H1 (cell line): ENCODE results near the gene BTRC. TPM values are rescaled to one million over a fixed set of nuclear protein-coding genes. Genes with fewer than 3 reads are reported as not detected.

Experiments
- CTCF ChIA-PET: fragments of 300-600 bp; sonication (Branson Sonifier 250); formaldehyde crosslinking; loops from one replicate; lab custom pipeline; 2021; ENCODE audit not compliant: partially characterized antibody; lab: Charles Lee
- POLR2A ChIA-PET: fragments of 300-600 bp; sonication (Branson Sonifier 250); formaldehyde crosslinking; loops from one replicate; lab custom pipeline; 2021; ENCODE audit warnings: inconsistent platforms; ENCODE audit not compliant: partially characterized antibody; lab: Charles Lee
- DNase-seq, 2 experiments: peaks; one replicate each; pipeline versions ENCODE4 v3.0.0 to v3.0.0-alpha.2; 2010 to 2022; ENCODE audit warnings: low spot score in 2 of 2, low read depth in 1 of 2, mixed read lengths in 1 of 2
- FAIRE-seq: peaks from 2 replicates; lab custom pipeline; 2011; peaks lifted over from hg19 to GRCh38; lab: Jason Lieb, UNC
- H2AFZ ChIP-seq: 2 replicates; pipeline ENCODE4 v1.8.1; 2012; ENCODE audit warnings: low read length, inconsistent platforms
- H2AK5ac ChIP-seq: 2 replicates; pipeline ENCODE4 v1.6.1; 2013; ENCODE audit warnings: low read depth, low read length
- H2BK120ac ChIP-seq: replicated peaks from 2 replicates; pipeline ENCODE3; 2013; ENCODE audit warnings: low read depth, low read length, inconsistent platforms
- H2BK12ac ChIP-seq: 2 replicates; pipeline ENCODE4 v1.6.1; 2013; ENCODE audit warnings: low read depth, low read length
- H2BK15ac ChIP-seq: 2 replicates; pipeline ENCODE4 v1.6.1; 2013; ENCODE audit warnings: low read length
- H2BK20ac ChIP-seq: 2 replicates; pipeline ENCODE4 v1.6.1; 2013; ENCODE audit warnings: low read length
- H2BK5ac ChIP-seq: 2 replicates; pipeline ENCODE4 v1.6.1; 2013; ENCODE audit warnings: low read depth, low read length
- H3K14ac ChIP-seq: 2 replicates; pipeline ENCODE4 v1.6.1; 2013; ENCODE audit warnings: inconsistent platforms; ENCODE audit not compliant: insufficient read length
- H3K18ac ChIP-seq: 2 replicates; pipeline ENCODE4 v1.6.1; 2013; ENCODE audit warnings: low read length; ENCODE audit errors: extremely low read depth
- H3K23ac ChIP-seq: 2 replicates; pipeline ENCODE4 v1.6.1; 2013; ENCODE audit warnings: inconsistent platforms; ENCODE audit not compliant: insufficient read length
- H3K23me2 ChIP-seq: 2 replicates; pipeline ENCODE4 v1.6.1; 2013; ENCODE audit warnings: low read depth, low read length
- H3K27ac ChIP-seq: 2 replicates; pipeline ENCODE4 v1.6.1; 2011; ENCODE audit warnings: low read depth, low read length, inconsistent platforms
- H3K27me3 ChIP-seq, 4 experiments: replicated peaks in 1 of 4; 1 replicate in 1 of 4; 2 replicates in 3 of 4; pipeline versions ENCODE4 v1.6.1 to v1.8.1; 2011 to 2013; ENCODE audit warnings: low read length in 3 of 4, mild to moderate bottlenecking in 3 of 4, inconsistent platforms in 2 of 4, mixed read lengths in 2 of 4, moderate library complexity in 1 of 4; ENCODE audit not compliant: control insufficient read depth in 3 of 4, insufficient read depth in 3 of 4; ENCODE audit errors: extremely low read depth in 1 of 4
- H3K36me3 ChIP-seq, 4 experiments: 2 replicates each; pipeline versions ENCODE4 v1.6.1 to v1.8.1; 2011 to 2013; ENCODE audit warnings: mild to moderate bottlenecking in 4 of 4, low read length in 3 of 4, moderate library complexity in 2 of 4, control low read depth in 1 of 4, inconsistent platforms in 1 of 4; ENCODE audit not compliant: insufficient read depth in 4 of 4, control insufficient read depth in 2 of 4
- H3K4ac ChIP-seq: replicated peaks from 2 replicates; pipeline ENCODE3; 2013; ENCODE audit warnings: low read length, low read depth, mixed read lengths, inconsistent platforms; ENCODE audit not compliant: insufficient read length
- H3K4me1 ChIP-seq, 4 experiments: replicated peaks in 1 of 4; 1 replicate in 1 of 4; 2 replicates in 3 of 4; pipeline versions ENCODE4 v1.6.1 to v1.8.1; 2011 to 2013; ENCODE audit warnings: low read length in 3 of 4, inconsistent platforms in 2 of 4, mixed read lengths in 1 of 4; ENCODE audit not compliant: insufficient read depth in 4 of 4, control insufficient read depth in 3 of 4
- H3K4me2 ChIP-seq, 2 experiments: 2 replicates each; pipeline versions ENCODE4 v1.6.1 to v1.8.1; 2011 to 2013; ENCODE audit warnings: low read depth in 2 of 2, low read length in 2 of 2, control low read depth in 1 of 2, inconsistent platforms in 1 of 2, mild to moderate bottlenecking in 1 of 2; ENCODE audit not compliant: insufficient read depth in 1 of 2
- H3K4me3 ChIP-seq, 4 experiments: fragments of 200-600, 300-600 bp in 1 of 4; sonication (generic), shearing (Covaris generic), sonication (Bioruptor Twin) in 1 of 4; 2 replicates each; pipeline versions ENCODE4 v1.5.1 to v1.8.1; 2011 to 2016; ENCODE audit warnings: low read length in 4 of 4, low read depth in 3 of 4, control low read depth in 2 of 4, inconsistent platforms in 2 of 4, mild to moderate bottlenecking in 2 of 4, mixed read lengths in 1 of 4, moderate library complexity in 1 of 4; ENCODE audit not compliant: insufficient read depth in 2 of 4; ENCODE audit errors: extremely low read depth in 1 of 4
- H3K56ac ChIP-seq: replicated peaks from 2 replicates; pipeline ENCODE3; 2013; ENCODE audit warnings: low read depth, mild to moderate bottlenecking, mixed read lengths, low read length, inconsistent platforms; ENCODE audit not compliant: insufficient read length
- H3K79me1 ChIP-seq: 2 replicates; pipeline ENCODE4 v1.6.1; 2013; ENCODE audit warnings: low read depth, low read length, control low read depth
- H3K79me2 ChIP-seq, 2 experiments: 2 replicates each; pipeline versions ENCODE4 v1.6.1 to v1.8.1; 2012 to 2013; ENCODE audit warnings: low read length in 2 of 2, mild to moderate bottlenecking in 2 of 2, inconsistent platforms in 1 of 2; ENCODE audit not compliant: insufficient read depth in 2 of 2, control insufficient read depth in 1 of 2
- H3K9ac ChIP-seq, 4 experiments: replicated peaks in 1 of 4; 1 replicate in 1 of 4; 2 replicates in 3 of 4; pipeline versions ENCODE4 v1.6.1 to v1.8.1; 2011 to 2013; ENCODE audit warnings: low read depth in 3 of 4, low read length in 3 of 4, control low read depth in 2 of 4, mild to moderate bottlenecking in 2 of 4, moderate library complexity in 2 of 4, inconsistent platforms in 1 of 4; ENCODE audit errors: extremely low read depth in 1 of 4
- H3K9me3 ChIP-seq, 2 experiments: 2 replicates each; pipeline versions ENCODE4 v1.6.1 to v1.8.1; 2012 to 2013; ENCODE audit warnings: mild to moderate bottlenecking in 2 of 2, moderate library complexity in 2 of 2, control low read depth in 1 of 2, inconsistent platforms in 1 of 2, low read depth in 1 of 2, low read length in 1 of 2, mixed read lengths in 1 of 2; ENCODE audit not compliant: insufficient read depth in 2 of 2
- H4K20me1 ChIP-seq, 2 experiments: replicated peaks in 1 of 2; 2 replicates each; pipeline versions ENCODE3 to v1.8.1; 2011 to 2013; ENCODE audit warnings: inconsistent platforms in 2 of 2, low read length in 2 of 2, mild to moderate bottlenecking in 1 of 2; ENCODE audit not compliant: insufficient read depth in 2 of 2, control insufficient read depth in 1 of 2
- H4K5ac ChIP-seq: 2 replicates; pipeline ENCODE4 v1.6.1; 2013; ENCODE audit warnings: low read length, low read depth, mixed read lengths, inconsistent platforms; ENCODE audit not compliant: insufficient read length
- H4K8ac ChIP-seq: 2 replicates; pipeline ENCODE4 v1.8.0; 2013; ENCODE audit warnings: mild to moderate bottlenecking, moderate library complexity, low read length, inconsistent platforms; ENCODE audit not compliant: insufficient read depth; ENCODE audit errors: extremely low read depth
- H4K91ac ChIP-seq: replicated peaks from 2 replicates; pipeline ENCODE3; 2013; ENCODE audit warnings: low read length, mixed read lengths, inconsistent platforms; ENCODE audit not compliant: insufficient read length
- CHD2 ChIP-seq: IDR thresholded peaks from 2 replicates; pipeline ENCODE4 v1.6.1; 2012; ENCODE audit warnings: low read length, improper control_type of control experiment
- GTF2F1 ChIP-seq: IDR thresholded peaks from 2 replicates; pipeline ENCODE4 v1.6.1; 2012; ENCODE audit warnings: low read depth, low read length, improper control_type of control experiment, borderline replicate concordance
- HDAC6 ChIP-seq: IDR thresholded peaks from one replicate; pipeline ENCODE4 v1.7.1; 2012; ENCODE audit warnings: low read depth, mild to moderate bottlenecking, inconsistent platforms, low read length, moderate library complexity
- RAD21 ChIP-seq, 2 experiments: IDR thresholded peaks in 1 of 2; conservative IDR thresholded peaks in 1 of 2; 2 replicates each; pipeline ENCODE4 v1.6.1; 2011; ENCODE audit warnings: low read depth in 2 of 2, low read length in 2 of 2, improper control_type of control experiment in 1 of 2, inconsistent platforms in 1 of 2, mild to moderate bottlenecking in 1 of 2, moderate library complexity in 1 of 2
- SAP30 ChIP-seq: fragments of 300-600 bp; sonication (generic); IDR thresholded peaks from 2 replicates; pipeline ENCODE4 v1.7.1; 2012; ENCODE audit warnings: low read length, moderate library complexity, mild to moderate bottlenecking, inconsistent platforms; ENCODE audit not compliant: insufficient read depth, insufficient replicate concordance
- SIN3A ChIP-seq, 2 experiments: IDR thresholded peaks in 1 of 2; conservative IDR thresholded peaks in 1 of 2; 2 replicates each; pipeline ENCODE4 v1.6.1; 2011 to 2012; ENCODE audit warnings: low read length in 2 of 2, improper control_type of control experiment in 1 of 2, low read depth in 1 of 2, mild to moderate bottlenecking in 1 of 2
- SIX5 ChIP-seq: IDR thresholded peaks from 2 replicates; pipeline ENCODE4 v1.6.1; 2011; ENCODE audit warnings: mild to moderate bottlenecking, low read depth, low read length
- SP4 ChIP-seq: IDR thresholded peaks from 2 replicates; pipeline ENCODE4 v1.6.1; 2012; ENCODE audit warnings: low read length, inconsistent platforms
- SUZ12 ChIP-seq: fragments of 200-600 bp; sonication (generic); IDR thresholded peaks from 2 replicates; pipeline ENCODE4 v1.6.1; 2012; ENCODE audit warnings: mild to moderate bottlenecking, inconsistent platforms, low read length, moderate library complexity, mixed read lengths
- TAF1 ChIP-seq: IDR thresholded peaks from 2 replicates; pipeline ENCODE4 v1.6.1; 2011; ENCODE audit warnings: mild to moderate bottlenecking, low read depth, low read length
- TAF7 ChIP-seq: optimal IDR thresholded peaks from 2 replicates; pipeline ENCODE3; 2011; ENCODE audit warnings: low read depth, mild to moderate bottlenecking, inconsistent platforms, low read length, moderate library complexity, borderline replicate concordance
- ZNF274 ChIP-seq: IDR thresholded peaks from 2 replicates; pipeline ENCODE4 v1.7.0; 2012; ENCODE audit warnings: low read length, borderline replicate concordance; ENCODE audit errors: extremely low read depth
- whole genome bisulfite sequencing, 2 experiments: shearing (Covaris generic) in 1 of 2; methylation state at CpG; one replicate each; pipeline versions ENCODE4 v1.1.6 to v1.1.7; 2013 to 2015; ENCODE audit warnings: low lambda C conversion rate in 2 of 2, mixed read lengths in 2 of 2, inconsistent platforms in 1 of 2, low coverage in 1 of 2, missing lambda C conversion rate in 1 of 2; ENCODE audit not compliant: insufficient replicate concordance in 2 of 2, insufficient coverage in 1 of 2, insufficient read length in 1 of 2; ENCODE audit errors: extremely low coverage in 1 of 2, missing lambda C conversion rate in 1 of 2; 5-methylcytosine and 5-hydroxymethylcytosine counted together
- polyA plus RNA-seq, 7 experiments: library from polyadenylated mRNA; depleted of rRNA in 3 of 7; stranded (reverse) in 5 of 7; unstranded in 2 of 7; fragments of >200 nt in 5 of 7; fragments of 200-250 nt in 2 of 7; gene quantifications; 1 replicate in 5 of 7; 2 replicates in 1 of 7; 4 replicates in 1 of 7; pipeline versions ENCODE4 v1.2.1 to v1.2.3, GENCODE V29; 2011 to 2013; ENCODE audit warnings: missing spikeins in 2 of 7, mixed read lengths in 2 of 7
- total RNA-seq: library from RNA; stranded (reverse); fragmentation: NEBNext Ultra II Directional; extraction: Animal tissue kit (Norgen Biotek cat#: 25700); gene quantifications from 2 replicates; pipeline ENCODE4 v1.2.1, GENCODE V29; 2021

Gene BTRC
- total and polyA plus RNA-seq, 2 of the 8 experiments (the other 6 are each of a cell fraction or from before 2014, with no cell fraction given) = 9.9 to 24.7 TPM

DNA sequence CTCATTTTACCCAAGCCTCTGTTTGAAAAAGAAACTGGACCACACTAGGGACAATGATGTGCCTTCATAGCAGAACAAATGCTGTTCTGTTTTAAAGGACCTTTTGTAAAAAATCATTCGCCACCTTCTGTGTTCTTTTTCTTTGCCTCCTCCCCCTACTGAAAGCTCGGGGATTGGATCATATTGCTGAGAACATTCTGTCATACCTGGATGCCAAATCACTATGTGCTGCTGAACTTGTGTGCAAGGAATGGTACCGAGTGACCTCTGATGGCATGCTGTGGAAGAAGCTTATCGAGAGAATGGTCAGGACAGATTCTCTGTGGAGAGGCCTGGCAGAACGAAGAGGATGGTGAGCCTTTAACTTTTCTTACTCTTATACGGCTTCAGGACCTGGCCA lies 171.9 kb downstream of the BTRC start:
- Histone ChIP-seq H3K4me2 (no peak overlapping the region), H3K27me3 (no peaks in the 10 kb centered on the region), H3K79me1 (no peaks in the 10 kb centered on the region), H4K5ac (no peak overlapping the region), H3K14ac (no peak overlapping the region), H3K23me2 (no peaks in the 10 kb centered on the region), H2BK5ac (no peak overlapping the region), H3K79me2 (no peaks in the 10 kb centered on the region), H3K4ac (no peak overlapping the region), H3K18ac (no peak overlapping the region), H3K27ac (no peak overlapping the region), H2AFZ (no peak overlapping the region), H4K8ac (no peak overlapping the region), H2BK20ac (no peak overlapping the region), H3K23ac (no peak overlapping the region), H3K9me3 (no peaks in the 10 kb centered on the region), H2BK120ac (no peak overlapping the region), H3K4me3 (no peak overlapping the region), H3K56ac (no peak overlapping the region), H2BK15ac (no peak overlapping the region), H3K36me3 (no peaks in the 10 kb centered on the region), H2AK5ac (no peak overlapping the region), H4K20me1 (no peaks in the 10 kb centered on the region), H3K9ac (no peak overlapping the region), H3K4me1 (peaks cover 0 to 6% (median 3%) of the 10 kb centered on the region in 4 experiments; a peak in 3 of 7 replicates), H4K91ac (no peak overlapping the region), H2BK12ac (no peak overlapping the region)
- ChIA-PET CTCF (interaction anchor here (0.9 to 2.7 kb wide), 5 partner anchors 11 to 84 kb away, joined by 3 to 17 read pairs (median 4); no protein-coding TSS in a partner anchor), POLR2A (no interaction called here)
- 86% methylated on average over 6 of the region's 6 CpGs; no CpG with 5 or more reads in 1 of the 2 experiments for WGBS, 2 experiments
- FAIRE-seq (no peak), DNase-seq (no peak)
- TF ChIP-seq SAP30 = no peak
- no peak for TF ChIP-seq SIX5
- TF ChIP-seq HDAC6 = no peak
- TF ChIP-seq CHD2 = no peak
- TF ChIP-seq RAD21 (IDR thresholded peaks at IDR 0.05 in 1 of 2, conservative IDR thresholded peaks at IDR 0.05 in 1 of 2; ENCODE audit: low read depth in 2 of 2, low read length in 2 of 2) = no peak
- no peak for TF ChIP-seq SUZ12
- no peak for TF ChIP-seq ZNF274
- TF ChIP-seq GTF2F1 = no peak
- no peak for TF ChIP-seq TAF7
- TF ChIP-seq SIN3A (conservative IDR thresholded peaks at IDR 0.05 in 1 of 2, IDR thresholded peaks at IDR 0.05 in 1 of 2; ENCODE audit: low read depth in 1 of 2, low read length in 2 of 2) = no peak
- TF ChIP-seq SP4 = no peak
- no peak for TF ChIP-seq TAF1
